Neutrophil (primary cell): ENCODE results near the gene IRF2BP1.
A peak's percentile ranks its signal among the peaks of the same experiment; 100 is the strongest.
"Not testable (repeated sequence)": the region's sequence is repeated elsewhere in the genome, so short reads cannot be mapped to it uniquely, and the experiment has no call there.

Experiments used
- H3K27ac ChIP-seq: fragments of 200-600 bp; sonication (generic); 2 replicates; pipeline ENCODE4 v1.5.1; 2016; ENCODE audit warnings: mild to moderate bottlenecking, moderate library complexity
- H3K27me3 ChIP-seq: fragments of 200-600 bp; sonication (generic); 2 replicates; pipeline ENCODE4 v1.6.0; 2016; ENCODE audit warnings: mild to moderate bottlenecking
- H3K36me3 ChIP-seq: fragments of 200-600 bp; sonication (generic); 2 replicates; pipeline ENCODE4 v1.5.1; 2017
- H3K4me1 ChIP-seq, 2 experiments: fragments of 200-600 bp in 1 of 2; sonication (generic) in 1 of 2; 1 replicate in 1 of 2; 2 replicates in 1 of 2; pipeline versions ENCODE4 v1.5.1 to v1.6.1; 2013 to 2016; ENCODE audit warnings: low read depth in 1 of 2, low read length in 1 of 2, mild to moderate bottlenecking in 1 of 2, moderate library complexity in 1 of 2; ENCODE audit not compliant: control insufficient read depth in 1 of 2, insufficient read depth in 1 of 2
- H3K4me3 ChIP-seq, 2 experiments: fragments of 200-600 bp in 1 of 2; sonication (generic) in 1 of 2; 1 replicate in 1 of 2; 2 replicates in 1 of 2; pipeline ENCODE4 v1.5.1; 2013 to 2016; ENCODE audit warnings: low read depth in 1 of 2, low read length in 1 of 2, mild to moderate bottlenecking in 1 of 2, moderate library complexity in 1 of 2
- H3K9me3 ChIP-seq: fragments of 200-600 bp; sonication (generic); 2 replicates; pipeline ENCODE4 v1.5.1; 2016
- TF ChIP-seq, protein P1 (sequence below): fragments of 200-600 bp; sonication (generic); IDR thresholded peaks from 2 replicates; pipeline ENCODE4 v1.5.1; 2016; ENCODE audit warnings: antibody characterized with exemption

The IRF2BP1 gene

GRCh38 chr19:45901432-45901911 is 15.5 kb upstream of the IRF2BP1 start:
- H3K9me3 ChIP-seq = no peaks in the 10 kb centered on the region
- peak overlapping the region; percentile 47 for H3K27ac ChIP-seq
- peaks cover 27% of the 10 kb centered on the region for H3K27me3 ChIP-seq
- TF ChIP-seq, protein P1, sequence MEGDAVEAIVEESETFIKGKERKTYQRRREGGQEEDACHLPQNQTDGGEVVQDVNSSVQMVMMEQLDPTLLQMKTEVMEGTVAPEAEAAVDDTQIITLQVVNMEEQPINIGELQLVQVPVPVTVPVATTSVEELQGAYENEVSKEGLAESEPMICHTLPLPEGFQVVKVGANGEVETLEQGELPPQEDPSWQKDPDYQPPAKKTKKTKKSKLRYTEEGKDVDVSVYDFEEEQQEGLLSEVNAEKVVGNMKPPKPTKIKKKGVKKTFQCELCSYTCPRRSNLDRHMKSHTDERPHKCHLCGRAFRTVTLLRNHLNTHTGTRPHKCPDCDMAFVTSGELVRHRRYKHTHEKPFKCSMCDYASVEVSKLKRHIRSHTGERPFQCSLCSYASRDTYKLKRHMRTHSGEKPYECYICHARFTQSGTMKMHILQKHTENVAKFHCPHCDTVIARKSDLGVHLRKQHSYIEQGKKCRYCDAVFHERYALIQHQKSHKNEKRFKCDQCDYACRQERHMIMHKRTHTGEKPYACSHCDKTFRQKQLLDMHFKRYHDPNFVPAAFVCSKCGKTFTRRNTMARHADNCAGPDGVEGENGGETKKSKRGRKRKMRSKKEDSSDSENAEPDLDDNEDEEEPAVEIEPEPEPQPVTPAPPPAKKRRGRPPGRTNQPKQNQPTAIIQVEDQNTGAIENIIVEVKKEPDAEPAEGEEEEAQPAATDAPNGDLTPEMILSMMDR = no peak
- peaks cover 17 to 20% of the 10 kb centered on the region in 2 experiments for H3K4me1 ChIP-seq
- H3K4me3 ChIP-seq = peak overlapping the region; percentile 84 to 93
- peaks cover 24% of the 10 kb centered on the region for H3K36me3 ChIP-seq

- TF ChIP-seq, protein P1 = no peak
- Histone ChIP-seq H3K27ac (peak overlapping the region; percentile 47), H3K4me3 (peak overlapping the region; percentile 84 to 93), H3K4me1 (peaks cover 17 to 20% of the 10 kb centered on the region in 2 experiments), H3K27me3 (peaks cover 25% of the 10 kb centered on the region), H3K9me3 (no peaks in the 10 kb centered on the region), H3K36me3 (peaks cover 24% of the 10 kb centered on the region)
Measured at GRCh38 chr19:45900738-45901431, 14.9 kb upstream of the IRF2BP1 start.

- no peak overlapping the region for H3K27ac ChIP-seq
- TF ChIP-seq, protein P1 = no peak
- H3K4me3 ChIP-seq = no peak overlapping the region
- H3K36me3 ChIP-seq = peaks cover 31% of the 10 kb centered on the region
- peaks cover 17 to 20% of the 10 kb centered on the region in 2 experiments for H3K4me1 ChIP-seq
- H3K9me3 ChIP-seq = no peaks in the 10 kb centered on the region
- H3K27me3 ChIP-seq = peaks cover 17% of the 10 kb centered on the region
Measured at GRCh38 chr19:45899919-45900589, 14.1 kb upstream of the IRF2BP1 start.

DNA sequence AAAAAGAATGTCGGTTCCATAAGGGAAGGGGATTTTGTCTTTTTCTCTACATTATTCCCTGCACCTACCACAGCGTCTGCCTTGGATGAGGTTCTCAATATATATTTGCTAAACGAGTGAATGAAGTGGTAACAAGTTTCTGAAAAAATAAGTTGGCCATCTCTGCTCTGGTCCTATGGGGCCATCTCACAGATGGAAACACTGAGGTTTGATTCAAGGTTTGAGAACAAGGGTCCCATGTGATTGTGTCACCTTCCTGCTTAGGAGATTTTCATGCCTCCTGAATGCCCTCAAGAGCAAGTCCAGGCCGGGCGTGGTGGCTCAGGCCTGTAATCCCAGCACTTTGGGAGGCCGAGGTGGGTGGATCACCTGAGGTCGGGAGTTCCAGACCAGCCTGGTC is 13.3 kb upstream of the IRF2BP1 start:
- H3K9me3 ChIP-seq = no peaks in the 10 kb centered on the region
- H3K4me1 ChIP-seq = peaks cover 17 to 20% of the 10 kb centered on the region in 2 experiments
- no peak overlapping the region for H3K4me3 ChIP-seq
- H3K36me3 ChIP-seq = peaks cover 35% of the 10 kb centered on the region
- peaks cover 9% of the 10 kb centered on the region for H3K27me3 ChIP-seq
- no peak overlapping the region for H3K27ac ChIP-seq
- TF ChIP-seq, protein P1 = no peak

DNA sequence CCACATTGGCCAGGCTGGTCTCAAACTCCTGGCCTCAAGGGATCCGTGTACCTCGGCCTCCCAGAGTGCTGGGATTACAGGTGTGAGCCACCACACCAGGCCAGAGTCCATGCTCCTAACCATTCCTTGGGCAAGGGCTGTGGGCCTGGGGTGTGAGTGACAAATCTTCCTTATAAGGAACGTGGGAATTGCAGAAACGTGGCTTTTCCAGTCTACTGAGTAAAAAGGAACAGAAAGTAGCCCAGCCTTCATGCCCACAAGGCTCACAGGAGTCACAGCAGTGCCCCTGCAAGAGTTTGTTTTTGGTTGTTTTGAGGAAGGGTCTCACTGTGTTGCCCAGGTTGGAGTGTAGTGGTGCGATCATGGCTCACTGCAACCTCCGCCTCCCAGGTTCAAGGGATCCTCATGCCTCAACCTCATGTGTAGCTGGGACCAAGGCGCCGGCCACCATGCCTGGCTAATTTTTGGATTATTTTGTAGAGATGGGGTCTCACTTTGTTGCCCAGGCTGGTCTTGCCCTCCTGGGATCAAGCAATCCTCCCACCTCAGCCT is 11.4 kb upstream of the IRF2BP1 start:
- Histone ChIP-seq H3K27ac (no peak overlapping the region), H3K4me1 (peaks cover 10 to 11% of the 10 kb centered on the region in 2 experiments), H3K4me3 (no peak overlapping the region), H3K27me3 (no peaks in the 10 kb centered on the region), H3K36me3 (peaks cover 35% of the 10 kb centered on the region), H3K9me3 (no peaks in the 10 kb centered on the region)
- TF ChIP-seq, protein P1 = no peak

GRCh38 chr19:45895983-45896599 is 10.2 kb upstream of the IRF2BP1 start:
- H3K36me3 ChIP-seq = peaks cover 38% of the 10 kb centered on the region
- H3K27ac ChIP-seq, H3K4me3 ChIP-seq, H3K27me3 ChIP-seq, H3K4me1 ChIP-seq, H3K9me3 ChIP-seq: not testable (repeated sequence)
